Nephron (organoid): Measurements from ENCODE around the gene APBB2.
A peak's percentile ranks its signal among the peaks of the same experiment; 100 is the strongest.

Source experiments
- H3K27ac Mint-ChIP-seq, 3 experiments: 2 replicates each; pipeline ENCODE4 v1.8.0; 2020; ENCODE audit warnings: mixed read lengths in 3 of 3, mild to moderate bottlenecking in 2 of 3, moderate library complexity in 1 of 3
- H3K27me3 Mint-ChIP-seq: 2 replicates; pipeline ENCODE4 v1.8.0; 2021; ENCODE audit warnings: low read depth, mild to moderate bottlenecking, moderate library complexity, mixed read lengths
- H3K36me3 Mint-ChIP-seq: 2 replicates; pipeline ENCODE4 v1.8.0; 2020; ENCODE audit warnings: low read depth, mixed read lengths
- H3K4me1 Mint-ChIP-seq: 2 replicates; pipeline ENCODE4 v1.8.0; 2020; ENCODE audit warnings: mixed read lengths
- H3K4me3 Mint-ChIP-seq, 3 experiments: 2 replicates each; pipeline ENCODE4 v1.8.0; 2020; ENCODE audit warnings: mild to moderate bottlenecking in 3 of 3, mixed read lengths in 3 of 3, moderate library complexity in 2 of 3
- H3K9me3 Mint-ChIP-seq: 2 replicates; pipeline ENCODE4 v1.8.0; 2020; ENCODE audit warnings: mixed read lengths
- CTCF ChIP-seq, 3 experiments: fragments of 200-600 bp; sonication (generic); IDR thresholded peaks; one replicate each; pipeline ENCODE4 v1.5.0; 2021; ENCODE audit warnings: antibody characterized with exemption in 3 of 3; ENCODE audit not compliant: unreplicated experiment in 3 of 3

Gene APBB2

GRCh38 chr4:41215155-41215554, 813 bp upstream of the APBB2 start:
- TF ChIP-seq CTCF (IDR thresholded peaks at IDR 0.05; ENCODE audit: unreplicated experiment in 3 of 3), result no peak
- peaks cover 32% of the 10 kb centered on the region for H3K4me1 Mint-ChIP-seq
- peaks cover 5% of the 10 kb centered on the region for H3K27me3 Mint-ChIP-seq
- peak overlapping the region; percentile 57 to 98 (median 94) for H3K27ac Mint-ChIP-seq
- no peaks in the 10 kb centered on the region for H3K9me3 Mint-ChIP-seq
- peak overlapping the region; percentile 87 to 89 (median 88) for H3K4me3 Mint-ChIP-seq
- H3K36me3 Mint-ChIP-seq, result no peaks in the 10 kb centered on the region

- Mint-ChIP-seq H3K9me3 (no peaks in the 10 kb centered on the region), H3K27me3 (peaks cover 5% of the 10 kb centered on the region), H3K4me3 (peak overlapping the region; percentile 87 to 89 (median 88)), H3K27ac (peak overlapping the region; percentile 57 to 98 (median 94)), H3K4me1 (peaks cover 32% of the 10 kb centered on the region), H3K36me3 (no peaks in the 10 kb centered on the region)
- peak in 1 of 3 experiments; percentile 30 for TF ChIP-seq CTCF (IDR thresholded peaks at IDR 0.05; ENCODE audit: unreplicated experiment in 3 of 3)
These were observed 444 bp upstream of the APBB2 start for GRCh38 chr4:41214825-41215146.

DNA sequence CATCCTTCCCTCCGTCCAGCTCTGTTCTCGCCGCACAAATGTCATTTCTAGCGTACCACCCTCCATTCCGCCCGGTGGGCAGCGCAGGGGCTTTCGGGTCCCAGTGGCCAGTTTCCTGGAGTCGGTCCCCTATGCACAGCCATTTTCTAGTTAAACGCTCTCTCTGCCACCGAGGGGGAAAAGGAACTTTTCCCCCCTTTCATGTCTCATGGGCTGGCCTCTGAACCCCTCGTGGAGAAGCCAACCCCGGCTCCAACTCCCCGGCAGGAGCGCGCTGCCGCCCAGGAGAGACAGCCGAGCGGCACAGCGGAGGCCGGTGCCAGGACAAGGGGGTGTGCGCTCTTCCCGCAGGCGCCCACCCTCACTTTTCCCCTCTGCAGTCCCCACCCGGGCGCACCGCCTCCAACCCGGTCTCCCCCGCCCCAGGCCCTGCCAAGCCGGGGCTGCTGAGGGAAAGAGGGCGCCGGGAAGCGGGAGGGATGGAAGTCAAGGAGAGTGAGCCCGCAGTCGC, 662 bp downstream of the APBB2 start:
- peaks cover 5% of the 10 kb centered on the region for H3K27me3 Mint-ChIP-seq
- H3K4me1 Mint-ChIP-seq, result peaks cover 40% of the 10 kb centered on the region
- no peak for TF ChIP-seq CTCF (IDR thresholded peaks at IDR 0.05; ENCODE audit: unreplicated experiment in 3 of 3)
- peak overlapping the region; percentile 91 to 97 (median 93) for H3K4me3 Mint-ChIP-seq
- H3K27ac Mint-ChIP-seq, result peak overlapping the region; percentile 28 to 62 (median 37)
- no peaks in the 10 kb centered on the region for H3K36me3 Mint-ChIP-seq
- H3K9me3 Mint-ChIP-seq, result no peaks in the 10 kb centered on the region

- TF ChIP-seq CTCF (IDR thresholded peaks at IDR 0.05; ENCODE audit: unreplicated experiment in 3 of 3), result peak; percentile 38 to 49 (median 42)
- Mint-ChIP-seq H3K4me3 (peak overlapping the region; percentile 91 to 97 (median 93)), H3K36me3 (no peaks in the 10 kb centered on the region), H3K9me3 (no peaks in the 10 kb centered on the region), H3K4me1 (peaks cover 47% of the 10 kb centered on the region), H3K27ac (peak overlapping the region; percentile 62 to 68 (median 64)), H3K27me3 (peaks cover 5% of the 10 kb centered on the region)
These were observed 1.6 kb downstream of the APBB2 start for GRCh38 chr4:41212616-41213203.

GRCh38 chr4:41211951-41212615, 2.3 kb downstream of the APBB2 start:
- H3K27ac Mint-ChIP-seq, result peak overlapping the region; percentile 62 to 68 (median 64)
- TF ChIP-seq CTCF (IDR thresholded peaks at IDR 0.05; ENCODE audit: unreplicated experiment in 3 of 3), result no peak
- peaks cover 5% of the 10 kb centered on the region for H3K27me3 Mint-ChIP-seq
- peak overlapping the region; percentile 91 to 97 (median 93) for H3K4me3 Mint-ChIP-seq
- H3K4me1 Mint-ChIP-seq, result peaks cover 52% of the 10 kb centered on the region
- H3K36me3 Mint-ChIP-seq, result no peaks in the 10 kb centered on the region
- H3K9me3 Mint-ChIP-seq, result no peaks in the 10 kb centered on the region
